ENCODE results near the gene PIP5K1B. TPM values are rescaled to one million over a fixed set of nuclear protein-coding genes. Genes with fewer than 3 reads are reported as not detected.

Gene PIP5K1B
- polyA plus RNA-seq, 1 donor (not counting 4 experiments of a cell fraction or from before 2014, with no cell fraction given), result not detected

DNA sequence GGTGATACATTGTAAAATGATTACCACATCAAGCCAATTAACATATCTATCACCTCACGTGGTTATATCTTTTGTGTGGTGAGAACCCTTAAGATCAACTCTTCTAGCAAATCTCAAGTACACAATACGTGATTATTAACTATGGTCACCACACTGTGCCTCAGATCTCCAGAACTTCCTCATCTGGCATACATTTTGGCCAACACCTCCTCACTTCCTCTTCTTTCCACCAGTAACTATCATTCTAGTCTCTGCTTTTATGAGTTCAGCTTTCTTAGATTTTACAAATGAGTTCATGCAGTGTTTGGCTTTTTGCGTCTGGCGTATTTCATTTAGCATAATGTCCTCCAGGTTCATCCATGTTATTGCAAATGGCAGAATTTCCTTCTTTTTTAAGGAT lies 273.0 kb downstream of the PIP5K1B start:
- no peak for FAIRE-seq
- no peak for TF ChIP-seq EZH2 (IDR thresholded peaks at IDR 0.05; ENCODE audit: low read length)
- TF ChIP-seq, protein P1, sequence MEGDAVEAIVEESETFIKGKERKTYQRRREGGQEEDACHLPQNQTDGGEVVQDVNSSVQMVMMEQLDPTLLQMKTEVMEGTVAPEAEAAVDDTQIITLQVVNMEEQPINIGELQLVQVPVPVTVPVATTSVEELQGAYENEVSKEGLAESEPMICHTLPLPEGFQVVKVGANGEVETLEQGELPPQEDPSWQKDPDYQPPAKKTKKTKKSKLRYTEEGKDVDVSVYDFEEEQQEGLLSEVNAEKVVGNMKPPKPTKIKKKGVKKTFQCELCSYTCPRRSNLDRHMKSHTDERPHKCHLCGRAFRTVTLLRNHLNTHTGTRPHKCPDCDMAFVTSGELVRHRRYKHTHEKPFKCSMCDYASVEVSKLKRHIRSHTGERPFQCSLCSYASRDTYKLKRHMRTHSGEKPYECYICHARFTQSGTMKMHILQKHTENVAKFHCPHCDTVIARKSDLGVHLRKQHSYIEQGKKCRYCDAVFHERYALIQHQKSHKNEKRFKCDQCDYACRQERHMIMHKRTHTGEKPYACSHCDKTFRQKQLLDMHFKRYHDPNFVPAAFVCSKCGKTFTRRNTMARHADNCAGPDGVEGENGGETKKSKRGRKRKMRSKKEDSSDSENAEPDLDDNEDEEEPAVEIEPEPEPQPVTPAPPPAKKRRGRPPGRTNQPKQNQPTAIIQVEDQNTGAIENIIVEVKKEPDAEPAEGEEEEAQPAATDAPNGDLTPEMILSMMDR (optimal IDR thresholded peaks at IDR 0.05 in 1 of 3, IDR thresholded peaks at IDR 0.05 in 1 of 3, conservative IDR thresholded peaks at IDR 0.05 in 1 of 3; ENCODE audit: extremely low read depth in 1 of 3, insufficient read depth in 2 of 3, low read length in 3 of 3), result no peak
- dilution Hi-C loops (cut with MboI; ENCODE audit: extremely low pct_ligation_motif_present, low sequenced_read_pairs), result loop anchor here (25.0 kb wide), 1 partner anchor 366 kb away; no protein-coding TSS in a partner anchor

DNA sequence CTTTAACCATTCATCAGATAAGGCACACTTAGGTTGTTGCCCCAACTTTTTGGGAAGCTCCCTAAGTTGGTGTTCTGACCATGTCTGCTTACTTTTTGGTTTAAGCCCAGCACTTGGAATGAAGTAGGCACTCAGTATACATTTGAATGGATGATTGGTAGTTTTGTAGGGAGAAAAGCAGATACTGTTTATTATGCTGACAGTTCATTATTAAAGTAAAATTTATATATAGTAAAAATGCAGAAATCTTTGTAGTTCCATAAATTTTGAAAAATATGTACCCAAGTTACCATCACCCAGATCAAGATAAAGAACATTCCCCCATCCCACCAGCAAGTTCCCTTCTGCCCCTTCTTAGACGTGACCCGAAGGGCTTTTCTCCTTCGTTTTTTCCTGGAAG lies 273.5 kb downstream of the PIP5K1B start:
- Histone ChIP-seq H3K9ac (ENCODE audit: control insufficient read depth, extremely low read depth, insufficient read depth, low read length) (no peak overlapping the region), H3K4me2 (ENCODE audit: control insufficient read depth, extremely low read depth, insufficient read depth, low read depth, low read length) (no peak overlapping the region), H3K36me3 (ENCODE audit: control insufficient read depth in 2 of 2, extremely low read depth in 1 of 2, insufficient read depth in 2 of 2, low read length in 2 of 2) (no peaks in the 10 kb centered on the region), H3K27me3 (ENCODE audit: control insufficient read depth, extremely low read depth, insufficient read depth, low read length) (no peaks in the 10 kb centered on the region), H4K20me1 (ENCODE audit: control insufficient read depth, extremely low read depth, insufficient read depth, low read length) (no peaks in the 10 kb centered on the region), H3K4me3 (ENCODE audit: control insufficient read depth in 2 of 3, extremely low read depth in 1 of 3, insufficient read depth in 2 of 3, low read depth in 1 of 3, low read length in 3 of 3) (no peak overlapping the region), H3K9me1 (ENCODE audit: control insufficient read depth, extremely low read depth, insufficient read depth, low read length) (no peaks in the 10 kb centered on the region), H3K27ac (ENCODE audit: control insufficient read depth, insufficient read depth, low read length) (no peak overlapping the region), H3K9me3 (ENCODE audit: control insufficient read depth, low read depth, low read length) (no peaks in the 10 kb centered on the region), H3K4me1 (ENCODE audit: control insufficient read depth, extremely low read depth, insufficient read depth, low read length) (no peaks in the 10 kb centered on the region), H3K79me2 (ENCODE audit: control insufficient read depth, insufficient read depth, low read length) (no peaks in the 10 kb centered on the region), H2AFZ (ENCODE audit: control insufficient read depth, low read length) (no peak overlapping the region)
- TF ChIP-seq, protein P1 (optimal IDR thresholded peaks at IDR 0.05 in 1 of 3, IDR thresholded peaks at IDR 0.05 in 1 of 3, conservative IDR thresholded peaks at IDR 0.05 in 1 of 3; ENCODE audit: extremely low read depth in 1 of 3, insufficient read depth in 2 of 3, low read length in 3 of 3), result no peak
- TF ChIP-seq EZH2 (IDR thresholded peaks at IDR 0.05; ENCODE audit: low read length), result no peak
- DNase-seq (ENCODE audit: low read depth, low spot score) (no peak), FAIRE-seq (no peak)
- dilution Hi-C loops (cut with MboI; ENCODE audit: extremely low pct_ligation_motif_present, low sequenced_read_pairs), result loop anchor here (25.0 kb wide), 1 partner anchor 366 kb away; no protein-coding TSS in a partner anchor

More for the DNA sequence above, 273.0 kb downstream of the PIP5K1B start:
- no peaks in the 10 kb centered on the region for H3K36me3 ChIP-seq (ENCODE audit: control insufficient read depth in 2 of 2, extremely low read depth in 1 of 2, insufficient read depth in 2 of 2, low read length in 2 of 2)
- no peaks in the 10 kb centered on the region for H4K20me1 ChIP-seq (ENCODE audit: control insufficient read depth, extremely low read depth, insufficient read depth, low read length)
- H3K27me3 ChIP-seq (ENCODE audit: control insufficient read depth, extremely low read depth, insufficient read depth, low read length), result no peaks in the 10 kb centered on the region
- no peak overlapping the region for H3K27ac ChIP-seq (ENCODE audit: control insufficient read depth, insufficient read depth, low read length)
- DNase-seq (ENCODE audit: low read depth, low spot score), result no peak
- H3K4me2 ChIP-seq (ENCODE audit: control insufficient read depth, extremely low read depth, insufficient read depth, low read depth, low read length), result no peak overlapping the region
- no peak overlapping the region for H3K9ac ChIP-seq (ENCODE audit: control insufficient read depth, extremely low read depth, insufficient read depth, low read length)
- H3K4me1 ChIP-seq (ENCODE audit: control insufficient read depth, extremely low read depth, insufficient read depth, low read length), result no peaks in the 10 kb centered on the region
- H3K4me3 ChIP-seq (ENCODE audit: control insufficient read depth in 2 of 3, extremely low read depth in 1 of 3, insufficient read depth in 2 of 3, low read depth in 1 of 3, low read length in 3 of 3), result no peak overlapping the region
- H3K9me3 ChIP-seq (ENCODE audit: control insufficient read depth, low read depth, low read length), result no peaks in the 10 kb centered on the region
- H3K79me2 ChIP-seq (ENCODE audit: control insufficient read depth, insufficient read depth, low read length), result no peaks in the 10 kb centered on the region
- no peaks in the 10 kb centered on the region for H3K9me1 ChIP-seq (ENCODE audit: control insufficient read depth, extremely low read depth, insufficient read depth, low read length)
- no peak overlapping the region for H2AFZ ChIP-seq (ENCODE audit: control insufficient read depth, low read length)
